HEK293 (cell line): Measurements from ENCODE around the gene MARK2.
A peak's percentile ranks its signal among the peaks of the same experiment; 100 is the strongest.

Source experiments
- CTCF ChIA-PET: fragments of 350-600 bp; formaldehyde crosslinking; extraction: SDS; loops from one replicate; lab custom pipeline; 2021; ENCODE audit warnings: antibody characterized with exemption; lab: Yijun Ruan, JAX
- POLR2A ChIA-PET: fragments of 300-600 bp; formaldehyde crosslinking; extraction: SDS; loops from one replicate; lab custom pipeline; 2020; ENCODE audit warnings: antibody characterized with exemption, inconsistent platforms; lab: Yijun Ruan, JAX
- H3K27ac ChIP-seq: fragments of 200-500 bp; sonication (Bioruptor generic); 2 replicates; pipeline ENCODE4 v1.5.1; 2014; ENCODE audit warnings: low read depth, low read length, control low read depth, inconsistent platforms; ENCODE audit errors: extremely low read depth
- H3K36me3 ChIP-seq, 2 experiments: fragments of 200-500 bp in 1 of 2; sonication (Bioruptor generic) in 1 of 2; 1 replicate in 1 of 2; 2 replicates in 1 of 2; pipeline ENCODE4 v1.5.1; 2014 to 2017; ENCODE audit warnings: inconsistent platforms in 2 of 2, low read length in 2 of 2; ENCODE audit not compliant: control insufficient read depth in 2 of 2, insufficient read depth in 1 of 2
- H3K4me1 ChIP-seq: fragments of 200-500 bp; sonication (Bioruptor generic); 2 replicates; pipeline ENCODE4 v1.5.1; 2014; ENCODE audit warnings: mild to moderate bottlenecking, low read length, inconsistent platforms; ENCODE audit not compliant: control insufficient read depth, insufficient read depth
- H3K4me3 ChIP-seq: 2 replicates; pipeline ENCODE4 v1.5.1; 2011; ENCODE audit warnings: low read depth, mild to moderate bottlenecking, control low read depth, low read length, moderate library complexity
- H3K9me3 ChIP-seq: fragments of 200-500 bp; sonication (Bioruptor generic); 2 replicates; pipeline ENCODE4 v1.5.1; 2014; ENCODE audit warnings: low read depth, low read length, inconsistent platforms; ENCODE audit not compliant: control insufficient read depth, insufficient read depth
- BCL11B ChIP-seq: fragments of 450-650 bp; formaldehyde crosslinking; IDR thresholded peaks from 2 replicates; pipeline ENCODE4 v1.5.1; 2016; ENCODE audit warnings: low read depth, missing biosample characterization, missing genetic modification characterization
- IKZF3 ChIP-seq: fragments of 450-650 bp; IDR thresholded peaks from 2 replicates; pipeline ENCODE4 v1.5.0; 2018; ENCODE audit warnings: missing biosample characterization, mild to moderate bottlenecking, missing genetic modification characterization, moderate library complexity
- KLF8 ChIP-seq: fragments of 450-650 bp; formaldehyde crosslinking; IDR thresholded peaks from 2 replicates; pipeline ENCODE4 v1.5.1; 2016; ENCODE audit warnings: missing biosample characterization, missing genetic modification characterization
- OVOL3 ChIP-seq: fragments of 450-650 bp; formaldehyde crosslinking; IDR thresholded peaks from 2 replicates; pipeline ENCODE4 v1.5.1; 2016; ENCODE audit warnings: missing biosample characterization, missing genetic modification characterization
- SETDB1 ChIP-seq: IDR thresholded peaks from one replicate; pipeline ENCODE4 v1.6.1; 2017; ENCODE audit warnings: mild to moderate bottlenecking, low read length, moderate library complexity, mixed read lengths; ENCODE audit not compliant: insufficient read length
- ZBTB17 ChIP-seq: fragments of 450-650 bp; formaldehyde crosslinking; IDR thresholded peaks from 2 replicates; pipeline ENCODE4 v1.5.1; 2016; ENCODE audit warnings: missing biosample characterization, missing genetic modification characterization
- ZFP3 ChIP-seq: fragments of 450-650 bp; formaldehyde crosslinking; IDR thresholded peaks from 2 replicates; pipeline ENCODE4 v1.5.1; 2016; ENCODE audit warnings: low read depth, missing biosample characterization, missing genetic modification characterization
- ZNF140 ChIP-seq: fragments of 450-650 bp; formaldehyde crosslinking; IDR thresholded peaks from 2 replicates; pipeline ENCODE4 v1.5.1; 2016; ENCODE audit warnings: missing biosample characterization, missing genetic modification characterization
- ZNF2 ChIP-seq: fragments of 450-650 bp; formaldehyde crosslinking; IDR thresholded peaks from 2 replicates; pipeline ENCODE4 v1.5.1; 2016; ENCODE audit warnings: missing biosample characterization, missing genetic modification characterization
- ZNF341 ChIP-seq: fragments of 450-650 bp; formaldehyde crosslinking; IDR thresholded peaks from 2 replicates; pipeline ENCODE4; 2016; ENCODE audit warnings: low read depth, missing biosample characterization, missing genetic modification characterization
- ZNF416 ChIP-seq: fragments of 450-650 bp; formaldehyde crosslinking; IDR thresholded peaks from 2 replicates; pipeline ENCODE4 v1.5.1; 2016; ENCODE audit warnings: missing biosample characterization, missing genetic modification characterization
- ZNF501 ChIP-seq: fragments of 450-650 bp; formaldehyde crosslinking; IDR thresholded peaks from 2 replicates; pipeline ENCODE4 v1.5.1; 2016; ENCODE audit warnings: missing biosample characterization, missing genetic modification characterization
- ZNF585B ChIP-seq: fragments of 450-650 bp; formaldehyde crosslinking; IDR thresholded peaks from 2 replicates; pipeline ENCODE4 v1.5.1; 2016; ENCODE audit warnings: missing biosample characterization, missing genetic modification characterization
- ZNF626 ChIP-seq: fragments of 450-650 bp; sonication (Bioruptor Pico); formaldehyde crosslinking; IDR thresholded peaks from 2 replicates; pipeline ENCODE4 v1.5.1; 2018; ENCODE audit warnings: missing biosample characterization, missing genetic modification characterization, inconsistent platforms
- ZNF629 ChIP-seq: fragments of 450-650 bp; formaldehyde crosslinking; IDR thresholded peaks from 2 replicates; pipeline ENCODE4 v1.5.1; 2017; ENCODE audit warnings: missing biosample characterization, missing genetic modification characterization
- ZNF701 ChIP-seq: fragments of 450-650 bp; formaldehyde crosslinking; IDR thresholded peaks from 2 replicates; pipeline ENCODE4 v1.5.1; 2016; ENCODE audit warnings: missing biosample characterization, missing genetic modification characterization
- ZSCAN30 ChIP-seq: fragments of 450-650 bp; IDR thresholded peaks from 2 replicates; pipeline ENCODE4 v1.5.1; 2018; ENCODE audit warnings: missing biosample characterization, mild to moderate bottlenecking, missing genetic modification characterization, moderate library complexity
- TF ChIP-seq, protein P1 (sequence below): fragments of 450-650 bp; formaldehyde crosslinking; IDR thresholded peaks from 2 replicates; pipeline ENCODE4 v1.5.1; 2016; ENCODE audit warnings: missing biosample characterization, missing genetic modification characterization
- TF ChIP-seq, protein P2 (sequence below): fragments of 450-650 bp; formaldehyde crosslinking; IDR thresholded peaks from 2 replicates; pipeline ENCODE4 v1.5.1; 2017; ENCODE audit warnings: missing biosample characterization, missing genetic modification characterization

The MARK2 gene

DNA sequence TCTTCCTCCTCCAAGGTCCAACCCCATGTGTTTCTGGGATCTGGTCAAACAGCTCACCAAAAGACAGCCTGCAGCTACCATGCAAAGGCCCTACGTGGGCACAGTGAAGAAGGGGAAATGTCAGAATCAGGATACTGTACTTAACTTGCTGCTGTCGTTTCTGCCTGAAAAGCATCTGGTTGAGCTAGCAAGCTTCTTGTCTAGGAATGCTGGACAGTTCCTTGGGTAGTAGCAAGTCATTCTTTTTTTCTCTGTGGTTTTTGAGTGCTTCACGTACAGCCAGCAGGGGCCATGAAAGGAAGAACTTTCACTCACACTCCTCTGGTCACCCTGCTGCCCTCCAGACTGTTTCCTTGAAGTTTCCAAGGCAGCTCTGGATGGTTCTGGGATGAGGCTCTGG is 53.3 kb downstream of the MARK2 start:
- peaks cover 0 to 29% of the 10 kb centered on the region in 2 experiments; a peak in 2 of 3 replicates for H3K36me3 ChIP-seq
- no peak for TF ChIP-seq KLF8 (tag by site-specific recombination)
- TF ChIP-seq, protein P1, sequence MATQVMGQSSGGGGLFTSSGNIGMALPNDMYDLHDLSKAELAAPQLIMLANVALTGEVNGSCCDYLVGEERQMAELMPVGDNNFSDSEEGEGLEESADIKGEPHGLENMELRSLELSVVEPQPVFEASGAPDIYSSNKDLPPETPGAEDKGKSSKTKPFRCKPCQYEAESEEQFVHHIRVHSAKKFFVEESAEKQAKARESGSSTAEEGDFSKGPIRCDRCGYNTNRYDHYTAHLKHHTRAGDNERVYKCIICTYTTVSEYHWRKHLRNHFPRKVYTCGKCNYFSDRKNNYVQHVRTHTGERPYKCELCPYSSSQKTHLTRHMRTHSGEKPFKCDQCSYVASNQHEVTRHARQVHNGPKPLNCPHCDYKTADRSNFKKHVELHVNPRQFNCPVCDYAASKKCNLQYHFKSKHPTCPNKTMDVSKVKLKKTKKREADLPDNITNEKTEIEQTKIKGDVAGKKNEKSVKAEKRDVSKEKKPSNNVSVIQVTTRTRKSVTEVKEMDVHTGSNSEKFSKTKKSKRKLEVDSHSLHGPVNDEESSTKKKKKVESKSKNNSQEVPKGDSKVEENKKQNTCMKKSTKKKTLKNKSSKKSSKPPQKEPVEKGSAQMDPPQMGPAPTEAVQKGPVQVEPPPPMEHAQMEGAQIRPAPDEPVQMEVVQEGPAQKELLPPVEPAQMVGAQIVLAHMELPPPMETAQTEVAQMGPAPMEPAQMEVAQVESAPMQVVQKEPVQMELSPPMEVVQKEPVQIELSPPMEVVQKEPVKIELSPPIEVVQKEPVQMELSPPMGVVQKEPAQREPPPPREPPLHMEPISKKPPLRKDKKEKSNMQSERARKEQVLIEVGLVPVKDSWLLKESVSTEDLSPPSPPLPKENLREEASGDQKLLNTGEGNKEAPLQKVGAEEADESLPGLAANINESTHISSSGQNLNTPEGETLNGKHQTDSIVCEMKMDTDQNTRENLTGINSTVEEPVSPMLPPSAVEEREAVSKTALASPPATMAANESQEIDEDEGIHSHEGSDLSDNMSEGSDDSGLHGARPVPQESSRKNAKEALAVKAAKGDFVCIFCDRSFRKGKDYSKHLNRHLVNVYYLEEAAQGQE = peak; percentile 89
- TF ChIP-seq, all 188 proteins: peak for 1
- CTCF ChIA-PET = interaction anchor here (0.7 to 1.3 kb wide), 3 partner anchors 22 to 54 kb away, joined by 3 to 5 read pairs (median 3); partner anchors contain the start of gene MARK2
- Histone ChIP-seq H3K4me1 (no peaks in the 10 kb centered on the region; the same call in 1 of the 2 replicates), H3K9me3 (no peaks in the 10 kb centered on the region), H3K4me3 (no peak overlapping the region), H3K27ac (no peak overlapping the region)
- POLR2A ChIA-PET = no interaction called here

DNA sequence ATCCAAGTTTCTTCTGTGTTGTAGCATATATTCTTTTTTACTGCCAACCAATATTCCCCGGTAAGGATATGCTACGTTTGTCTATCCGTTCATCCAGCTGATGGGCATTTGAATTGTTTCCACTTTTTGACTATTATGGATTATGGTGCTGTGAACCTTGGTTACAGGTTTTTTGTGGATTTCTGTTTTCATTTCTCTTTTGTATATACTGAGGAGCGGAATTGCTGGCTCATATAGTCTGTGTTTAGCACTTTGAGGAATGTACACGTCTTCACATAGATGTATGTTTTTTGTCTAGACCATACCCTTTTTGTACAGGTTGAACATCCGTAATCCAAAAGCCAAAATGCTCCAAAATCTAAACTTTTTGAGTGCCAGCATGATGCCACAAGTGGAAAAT is 54.4 kb downstream of the MARK2 start:
- ChIA-PET POLR2A (interaction anchor here (0.6 to 0.7 kb wide), 3 partner anchors 24 to 516 kb away, joined by 3 to 7 read pairs (median 5); no protein-coding TSS in a partner anchor), CTCF (interaction anchor here (0.6 to 0.8 kb wide), 4 partner anchors 16 to 123 kb away, joined by 3 read pairs; no protein-coding TSS in a partner anchor)
- Histone ChIP-seq H3K9me3 (no peaks in the 10 kb centered on the region), H3K4me3 (no peak overlapping the region), H3K27ac (no peak overlapping the region), H3K36me3 (peaks cover 0 to 41% of the 10 kb centered on the region in 2 experiments; a peak in 2 of 3 replicates), H3K4me1 (no peaks in the 10 kb centered on the region; the same call in 1 of the 2 replicates)
- TF ChIP-seq OVOL3 (tag by site-specific recombination) (no peak), ZNF140 (tag by site-specific recombination) (peak; percentile 97)

DNA sequence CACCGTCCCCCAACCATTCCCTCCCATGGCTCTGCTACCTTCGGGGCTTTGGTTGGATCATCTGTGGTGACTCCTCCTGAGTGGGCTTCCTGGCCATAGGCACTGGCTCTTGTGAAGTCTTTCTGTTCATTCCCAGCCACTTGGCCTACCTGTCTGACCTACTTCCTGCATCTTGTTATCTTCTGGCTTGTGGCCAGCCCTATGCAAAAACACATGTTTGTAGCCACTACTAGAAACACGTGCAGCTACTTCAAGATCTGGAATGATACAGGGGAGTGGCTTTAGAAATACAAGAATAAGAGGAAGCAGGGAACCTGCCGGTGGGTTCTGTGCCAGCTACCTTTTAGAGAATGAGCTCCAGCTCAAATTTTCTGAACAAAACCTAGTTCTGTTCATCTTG is 57.2 kb downstream of the MARK2 start:
- Histone ChIP-seq H3K4me1 (no peaks in the 10 kb centered on the region), H3K27ac (no peak overlapping the region), H3K9me3 (no peaks in the 10 kb centered on the region), H3K36me3 (peaks cover 3 to 68% of the 10 kb centered on the region in 2 experiments), H3K4me3 (no peak overlapping the region)
- CTCF ChIA-PET = interaction anchor here (0.6 to 2.3 kb wide), 3 partner anchors 11 to 13 kb away, joined by 3 to 9 read pairs (median 7); no protein-coding TSS in a partner anchor
- no peak for TF ChIP-seq ZBTB17
- no peak for TF ChIP-seq ZNF501 (tag by site-specific recombination)
- no peak for TF ChIP-seq ZNF341 (tag by site-specific recombination)
- POLR2A ChIA-PET = no interaction called here

DNA sequence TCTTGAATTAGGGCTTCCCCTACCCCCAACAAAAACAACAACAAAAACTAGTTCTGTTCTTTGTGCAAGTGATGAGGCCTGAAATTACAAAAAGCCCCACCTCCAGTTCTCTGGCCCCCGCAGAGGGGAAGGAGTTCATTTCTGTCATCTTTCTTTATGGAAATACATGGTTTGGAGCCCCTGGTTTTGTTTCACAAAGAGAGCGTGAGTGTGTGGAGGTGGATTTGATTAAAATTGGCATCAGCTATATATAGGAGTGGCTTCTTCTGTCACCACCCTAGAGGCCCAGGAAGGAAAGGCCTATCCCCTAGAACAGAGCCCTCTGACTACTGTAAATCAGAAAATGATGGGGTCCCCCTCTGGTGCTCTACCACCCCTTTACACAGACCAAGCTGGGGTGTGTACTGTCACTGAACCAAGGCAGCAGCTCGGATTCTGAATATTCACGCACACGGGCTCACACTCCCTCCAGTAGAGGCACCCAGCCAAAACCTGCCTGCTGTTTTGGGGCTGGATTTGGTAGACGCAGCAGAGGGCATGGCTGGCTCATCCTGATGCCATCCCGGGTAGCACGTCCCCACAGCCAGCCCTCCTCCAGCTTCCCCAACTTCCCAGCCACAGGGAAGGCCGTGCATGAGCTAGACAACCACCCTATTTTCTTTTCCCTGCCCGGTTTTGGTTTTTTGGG is 58.7 kb downstream of the MARK2 start:
- ChIA-PET POLR2A (no interaction called here), CTCF (interaction anchor here (0.5 to 2.3 kb wide), 4 partner anchors 9 to 66 kb away, joined by 3 to 7 read pairs (median 4); no protein-coding TSS in a partner anchor)
- Histone ChIP-seq H3K36me3 (peaks cover 3 to 76% of the 10 kb centered on the region in 2 experiments), H3K4me1 (no peaks in the 10 kb centered on the region), H3K9me3 (no peaks in the 10 kb centered on the region), H3K27ac (no peak overlapping the region), H3K4me3 (no peak overlapping the region)
- no peak for TF ChIP-seq SETDB1
- TF ChIP-seq ZNF2 (tag by site-specific recombination) = no peak
- no peak for TF ChIP-seq ZNF629 (tag by site-specific recombination)
- no peak for TF ChIP-seq IKZF3 (tag by site-specific recombination)
- no peak for TF ChIP-seq ZSCAN30 (tag by site-specific recombination)
- TF ChIP-seq ZNF701 (tag by site-specific recombination) = no peak
- no peak for TF ChIP-seq ZNF416
- TF ChIP-seq ZNF585B (tag by site-specific recombination) = no peak
- no peak for TF ChIP-seq BCL11B (tag by site-specific recombination)
- TF ChIP-seq ZFP3 (tag by site-specific recombination) = no peak
- TF ChIP-seq, protein P2, sequence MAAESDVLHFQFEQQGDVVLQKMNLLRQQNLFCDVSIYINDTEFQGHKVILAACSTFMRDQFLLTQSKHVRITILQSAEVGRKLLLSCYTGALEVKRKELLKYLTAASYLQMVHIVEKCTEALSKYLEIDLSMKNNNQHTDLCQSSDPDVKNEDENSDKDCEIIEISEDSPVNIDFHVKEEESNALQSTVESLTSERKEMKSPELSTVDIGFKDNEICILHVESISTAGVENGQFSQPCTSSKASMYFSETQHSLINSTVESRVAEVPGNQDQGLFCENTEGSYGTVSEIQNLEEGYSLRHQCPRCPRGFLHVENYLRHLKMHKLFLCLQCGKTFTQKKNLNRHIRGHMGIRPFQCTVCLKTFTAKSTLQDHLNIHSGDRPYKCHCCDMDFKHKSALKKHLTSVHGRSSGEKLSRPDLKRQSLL (tag by site-specific recombination) = no peak
- no peak for TF ChIP-seq ZNF626 (tag by site-specific recombination)
